H9 (cell line): Measurements from ENCODE around the gene PLXNC1. TPM values are rescaled to one million over a fixed set of nuclear protein-coding genes. Genes with fewer than 3 reads are reported as not detected.

Source experiments
- DNase-seq: peaks from one replicate; pipeline ENCODE4 v3.0.0-alpha.2; 2017
- H2AFZ ChIP-seq: one replicate; pipeline ENCODE4 v1.6.1; 2013; ENCODE audit warnings: mild to moderate bottlenecking, low read length, control low read depth, moderate library complexity
- H2AK5ac ChIP-seq: 2 replicates; pipeline ENCODE4 v1.6.1; 2013; ENCODE audit warnings: low read length, control low read depth, mixed read lengths; ENCODE audit not compliant: insufficient read length
- H2BK120ac ChIP-seq: one replicate; pipeline ENCODE4 v1.6.1; 2013; ENCODE audit warnings: low read depth, mild to moderate bottlenecking, low read length, control low read depth, inconsistent platforms; ENCODE audit not compliant: poor library complexity, severe bottlenecking
- H2BK12ac ChIP-seq: 2 replicates; pipeline ENCODE4 v1.6.1; 2013; ENCODE audit warnings: low read length, control low read depth, mixed read lengths, low read depth; ENCODE audit not compliant: insufficient read length
- H2BK15ac ChIP-seq: 2 replicates; pipeline ENCODE4 v1.6.1; 2013; ENCODE audit warnings: low read depth, low read length, control low read depth
- H2BK20ac ChIP-seq: one replicate; pipeline ENCODE4 v1.6.1; 2013; ENCODE audit warnings: low read depth, mild to moderate bottlenecking, low read length, control low read depth, inconsistent platforms; ENCODE audit not compliant: poor library complexity, severe bottlenecking
- H2BK5ac ChIP-seq: 2 replicates; pipeline ENCODE4 v1.6.1; 2013; ENCODE audit warnings: low read length, control low read depth, mixed read lengths; ENCODE audit not compliant: insufficient read length
- H3K14ac ChIP-seq: 2 replicates; pipeline ENCODE4 v1.6.1; 2013; ENCODE audit warnings: low read length, control low read depth; ENCODE audit not compliant: insufficient read depth
- H3K18ac ChIP-seq: 2 replicates; pipeline ENCODE4 v1.6.1; 2013; ENCODE audit warnings: low read depth, mild to moderate bottlenecking, mixed read lengths, low read length, control low read depth; ENCODE audit not compliant: insufficient read length
- H3K23ac ChIP-seq: 2 replicates; pipeline ENCODE4 v1.6.1; 2013; ENCODE audit warnings: low read length, control low read depth, mixed read lengths, low read depth; ENCODE audit not compliant: insufficient read length
- H3K23me2 ChIP-seq: 2 replicates; pipeline ENCODE4 v1.6.1; 2013; ENCODE audit warnings: low read depth, mild to moderate bottlenecking, mixed read lengths, low read length, control low read depth; ENCODE audit not compliant: insufficient read length, poor library complexity, severe bottlenecking
- H3K27ac ChIP-seq: 2 replicates; pipeline ENCODE4 v1.5.1; 2013; ENCODE audit warnings: low read length, control low read depth, mixed read lengths, low read depth; ENCODE audit not compliant: insufficient read length
- H3K27me3 ChIP-seq: 2 replicates; pipeline ENCODE4 v1.6.1; 2013; ENCODE audit warnings: low read length, control low read depth, inconsistent platforms; ENCODE audit not compliant: insufficient read depth
- H3K4ac ChIP-seq: 2 replicates; pipeline ENCODE4 v1.6.1; 2013; ENCODE audit warnings: low read depth, mild to moderate bottlenecking, control low read depth, inconsistent platforms, low read length, moderate library complexity
- H3K4me1 ChIP-seq: 2 replicates; pipeline ENCODE4 v1.6.1; 2013; ENCODE audit warnings: low read length, control low read depth, inconsistent platforms; ENCODE audit not compliant: insufficient read depth
- H3K4me2 ChIP-seq: 2 replicates; pipeline ENCODE4 v1.6.1; 2013; ENCODE audit warnings: low read length, control low read depth, mixed read lengths; ENCODE audit not compliant: insufficient read length, insufficient read depth
- H3K56ac ChIP-seq: 2 replicates; pipeline ENCODE4 v1.6.1; 2013; ENCODE audit warnings: low read depth, mild to moderate bottlenecking, mixed read lengths, low read length, control low read depth; ENCODE audit not compliant: insufficient read length
- H3K79me1 ChIP-seq: 2 replicates; pipeline ENCODE4 v1.6.1; 2013; ENCODE audit warnings: low read depth, mild to moderate bottlenecking, moderate library complexity, low read length, control low read depth, inconsistent platforms; ENCODE audit not compliant: insufficient read depth, poor library complexity, severe bottlenecking
- H3K79me2 ChIP-seq: 2 replicates; pipeline ENCODE4 v1.6.1; 2013; ENCODE audit warnings: low read length, control low read depth, inconsistent platforms; ENCODE audit not compliant: insufficient read depth
- H3K9ac ChIP-seq: 2 replicates; pipeline ENCODE4 v1.6.1; 2013; ENCODE audit warnings: low read length, control low read depth, mixed read lengths; ENCODE audit not compliant: insufficient read length; ENCODE audit errors: extremely low read depth
- H3K9me3 ChIP-seq: one replicate; pipeline ENCODE4 v1.6.1; 2013; ENCODE audit warnings: low read depth, low read length, inconsistent platforms; ENCODE audit not compliant: control insufficient read depth
- H3T11ph ChIP-seq: one replicate; pipeline ENCODE4 v1.6.1; 2013; ENCODE audit warnings: mild to moderate bottlenecking, low read length, control low read depth, inconsistent platforms
- H4K20me1 ChIP-seq: one replicate; pipeline ENCODE4 v1.6.1; 2013; ENCODE audit not compliant: control insufficient read depth, insufficient read length, insufficient read depth
- H4K5ac ChIP-seq: 2 replicates; pipeline ENCODE4 v1.6.1; 2013; ENCODE audit warnings: low read depth, mild to moderate bottlenecking, mixed read lengths, low read length, control low read depth; ENCODE audit not compliant: insufficient read length
- H4K8ac ChIP-seq: replicated peaks from 2 replicates; pipeline ENCODE4 v1.6.1; 2013; ENCODE audit warnings: low read length, control low read depth, mixed read lengths, low read depth; ENCODE audit not compliant: insufficient read length
- H4K91ac ChIP-seq: 2 replicates; pipeline ENCODE4 v1.6.1; 2013; ENCODE audit warnings: low read depth, mild to moderate bottlenecking, moderate library complexity, mixed read lengths, low read length, control low read depth; ENCODE audit not compliant: insufficient read length
- H3K27ac Mint-ChIP-seq, 3 experiments: 2 replicates in 2 of 3; 3 replicates in 1 of 3; pipeline ENCODE4 v1.8.0; 2020 to 2021; ENCODE audit warnings: mixed read lengths in 3 of 3, mild to moderate bottlenecking in 1 of 3, moderate library complexity in 1 of 3
- H3K27me3 Mint-ChIP-seq: 2 replicates; pipeline ENCODE4 v1.8.0; 2021; ENCODE audit warnings: low read depth, mild to moderate bottlenecking, moderate library complexity, mixed read lengths
- H3K36me3 Mint-ChIP-seq, 3 experiments: 2 replicates in 2 of 3; 3 replicates in 1 of 3; pipeline ENCODE4 v1.8.0; 2020 to 2021; ENCODE audit warnings: low read depth in 3 of 3, mixed read lengths in 3 of 3; ENCODE audit not compliant: insufficient read depth in 1 of 3
- H3K4me1 Mint-ChIP-seq, 2 experiments: 2 replicates each; pipeline ENCODE4 v1.8.0; 2020; ENCODE audit warnings: mixed read lengths in 2 of 2
- H3K4me3 Mint-ChIP-seq, 2 experiments: 2 replicates in 1 of 2; 3 replicates in 1 of 2; pipeline ENCODE4 v1.8.0; 2020 to 2021; ENCODE audit warnings: mild to moderate bottlenecking in 2 of 2, mixed read lengths in 2 of 2, moderate library complexity in 1 of 2
- H3K9me3 Mint-ChIP-seq, 2 experiments: 2 replicates in 1 of 2; 3 replicates in 1 of 2; pipeline ENCODE4 v1.8.0; 2020; ENCODE audit warnings: mild to moderate bottlenecking in 2 of 2, mixed read lengths in 2 of 2, moderate library complexity in 1 of 2
- WGBS: extraction: QIAGEN DNeasy Blood & Tissue Kit; methylation state at CpG from one replicate; pipeline ENCODE4 v1.1.7; 2013; ENCODE audit warnings: missing lambda C conversion rate, low lambda C conversion rate, mixed read lengths; ENCODE audit not compliant: insufficient read length; ENCODE audit errors: extremely low coverage; 5-methylcytosine and 5-hydroxymethylcytosine counted together
- total RNA-seq: library from RNA; stranded (reverse); gene quantifications from 2 replicates; pipeline ENCODE4 v1.2.1, GENCODE V29; 2021
- TF ChIP-seq, protein P1 (sequence below): fragments of 200-600 bp; sonication (generic); conservative IDR thresholded peaks from 3 replicates; pipeline ENCODE4 v1.8.0; 2021; ENCODE audit warnings: antibody characterized with exemption, mild to moderate bottlenecking

Gene PLXNC1
- total RNA-seq, 1 experiment from 2014 or later = 1.2 TPM

DNA sequence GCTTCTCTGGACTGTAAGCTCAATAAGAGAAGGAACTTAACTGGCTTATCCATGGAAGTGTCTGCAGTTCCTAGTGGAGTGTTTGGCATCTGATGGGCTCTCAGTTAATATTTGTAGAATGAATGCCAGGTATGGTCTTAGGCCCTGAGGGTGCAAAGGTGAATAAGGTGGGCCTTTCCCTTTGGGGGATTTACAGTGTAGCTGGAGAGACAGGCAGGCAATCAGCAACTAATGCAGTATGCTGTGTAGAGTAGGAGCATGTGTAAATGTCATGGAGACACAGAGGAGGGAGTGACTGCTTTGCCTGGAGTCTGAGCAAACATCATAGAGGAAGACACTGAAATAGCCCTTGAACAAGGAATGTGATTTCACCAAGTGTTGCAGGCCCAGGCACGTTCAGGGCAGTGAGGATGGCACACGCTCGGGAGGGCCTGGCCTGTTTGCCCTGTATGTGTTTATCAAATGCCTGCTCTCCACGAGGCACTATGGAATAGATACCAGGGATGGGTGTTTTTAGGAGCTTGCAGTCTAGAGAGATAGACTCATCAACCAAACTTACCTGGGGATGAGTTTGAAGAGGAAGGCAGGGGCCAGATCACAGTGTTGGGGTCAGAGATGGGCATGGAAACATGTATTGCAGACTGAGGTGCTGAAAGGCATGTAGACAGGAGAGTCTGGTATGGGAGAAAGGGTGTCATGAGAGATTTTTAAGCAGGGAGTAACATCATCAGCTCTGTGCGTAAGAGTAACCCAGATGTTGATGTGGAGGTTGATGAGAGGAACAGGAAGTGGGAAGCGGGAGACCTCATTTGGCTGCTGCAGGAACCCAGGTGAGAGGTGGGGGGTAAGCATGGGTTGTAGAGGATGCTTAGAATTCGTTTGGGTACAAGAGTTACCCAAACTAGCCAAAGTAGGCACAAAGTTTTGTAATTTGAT lies 54.1 kb downstream of the PLXNC1 start:
- H3K4ac ChIP-seq = no peak overlapping the region
- no peak overlapping the region for H4K5ac ChIP-seq
- no peaks in the 10 kb centered on the region for H3K9me3 ChIP-seq
- Mint-ChIP-seq H3K27ac (no peak overlapping the region), H3K36me3 (peaks cover 0 to 13% (median 10%) of the 10 kb centered on the region in 3 experiments; a peak in 5 of 7 replicates), H3K27me3 (peaks cover 2% of the 10 kb centered on the region), H3K4me1 (peaks cover 19 to 37% of the 10 kb centered on the region in 2 experiments), H3K9me3 (peaks cover 0 to 5% of the 10 kb centered on the region in 2 experiments; a peak in 3 of 5 replicates), H3K4me3 (no peak overlapping the region)
- H3K23ac ChIP-seq = no peak overlapping the region
- no peak overlapping the region for H2AK5ac ChIP-seq
- no peak overlapping the region for H3K18ac ChIP-seq
- H2BK15ac ChIP-seq = no peak overlapping the region
- no peak overlapping the region for H2BK12ac ChIP-seq
- H3T11ph ChIP-seq = no peak overlapping the region
- no peaks in the 10 kb centered on the region for H3K23me2 ChIP-seq
- DNase-seq = no peak
- H3K4me1 ChIP-seq = peaks cover 7% of the 10 kb centered on the region; the same call in 1 of the 2 replicates
- H3K27me3 ChIP-seq = no peaks in the 10 kb centered on the region
- no peaks in the 10 kb centered on the region for H3K79me1 ChIP-seq
- H3K79me2 ChIP-seq = no peaks in the 10 kb centered on the region
- H2BK120ac ChIP-seq = no peak overlapping the region
- H3K9ac ChIP-seq = no peak overlapping the region
- no peak overlapping the region for H4K91ac ChIP-seq
- no peak overlapping the region for H3K14ac ChIP-seq
- no peak overlapping the region for H3K4me2 ChIP-seq
- H4K8ac ChIP-seq = no peak overlapping the region
- no peak overlapping the region for H2BK5ac ChIP-seq
- no CpG with 5 or more reads among the region's 7 CpGs for WGBS
- no peak overlapping the region for H3K56ac ChIP-seq
- no peaks in the 10 kb centered on the region for H4K20me1 ChIP-seq
- no peak overlapping the region for H2AFZ ChIP-seq
- H2BK20ac ChIP-seq = no peak overlapping the region
- H3K27ac ChIP-seq = no peak overlapping the region
- TF ChIP-seq, protein P1, sequence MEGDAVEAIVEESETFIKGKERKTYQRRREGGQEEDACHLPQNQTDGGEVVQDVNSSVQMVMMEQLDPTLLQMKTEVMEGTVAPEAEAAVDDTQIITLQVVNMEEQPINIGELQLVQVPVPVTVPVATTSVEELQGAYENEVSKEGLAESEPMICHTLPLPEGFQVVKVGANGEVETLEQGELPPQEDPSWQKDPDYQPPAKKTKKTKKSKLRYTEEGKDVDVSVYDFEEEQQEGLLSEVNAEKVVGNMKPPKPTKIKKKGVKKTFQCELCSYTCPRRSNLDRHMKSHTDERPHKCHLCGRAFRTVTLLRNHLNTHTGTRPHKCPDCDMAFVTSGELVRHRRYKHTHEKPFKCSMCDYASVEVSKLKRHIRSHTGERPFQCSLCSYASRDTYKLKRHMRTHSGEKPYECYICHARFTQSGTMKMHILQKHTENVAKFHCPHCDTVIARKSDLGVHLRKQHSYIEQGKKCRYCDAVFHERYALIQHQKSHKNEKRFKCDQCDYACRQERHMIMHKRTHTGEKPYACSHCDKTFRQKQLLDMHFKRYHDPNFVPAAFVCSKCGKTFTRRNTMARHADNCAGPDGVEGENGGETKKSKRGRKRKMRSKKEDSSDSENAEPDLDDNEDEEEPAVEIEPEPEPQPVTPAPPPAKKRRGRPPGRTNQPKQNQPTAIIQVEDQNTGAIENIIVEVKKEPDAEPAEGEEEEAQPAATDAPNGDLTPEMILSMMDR = no peak
